Vagina (tissue), 2 donors: ENCODE measurements around the gene ABCG1.

Experiments used
- POLR2AphosphoS5 ChIP-seq, 2 donors: sonication (generic); formaldehyde crosslinking; IDR thresholded peaks; one replicate each; pipeline ENCODE4 v1.9.0; 2017; ENCODE audit warnings: antibody characterized with exemption in 2 of 2, mild to moderate bottlenecking in 2 of 2, low read depth in 1 of 2; ENCODE audit not compliant: insufficient read depth in 1 of 2
- TF ChIP-seq, protein P1 (sequence below), 3 experiments: fragments of 450-650 bp in 2 of 3; fragments of 200-600 bp in 1 of 3; sonication (generic) in 1 of 3; IDR thresholded peaks; one replicate each; pipeline ENCODE4 v1.5.1; 2017 to 2019; ENCODE audit warnings: antibody characterized with exemption in 3 of 3, mild to moderate bottlenecking in 2 of 3, moderate library complexity in 2 of 3

DNA sequence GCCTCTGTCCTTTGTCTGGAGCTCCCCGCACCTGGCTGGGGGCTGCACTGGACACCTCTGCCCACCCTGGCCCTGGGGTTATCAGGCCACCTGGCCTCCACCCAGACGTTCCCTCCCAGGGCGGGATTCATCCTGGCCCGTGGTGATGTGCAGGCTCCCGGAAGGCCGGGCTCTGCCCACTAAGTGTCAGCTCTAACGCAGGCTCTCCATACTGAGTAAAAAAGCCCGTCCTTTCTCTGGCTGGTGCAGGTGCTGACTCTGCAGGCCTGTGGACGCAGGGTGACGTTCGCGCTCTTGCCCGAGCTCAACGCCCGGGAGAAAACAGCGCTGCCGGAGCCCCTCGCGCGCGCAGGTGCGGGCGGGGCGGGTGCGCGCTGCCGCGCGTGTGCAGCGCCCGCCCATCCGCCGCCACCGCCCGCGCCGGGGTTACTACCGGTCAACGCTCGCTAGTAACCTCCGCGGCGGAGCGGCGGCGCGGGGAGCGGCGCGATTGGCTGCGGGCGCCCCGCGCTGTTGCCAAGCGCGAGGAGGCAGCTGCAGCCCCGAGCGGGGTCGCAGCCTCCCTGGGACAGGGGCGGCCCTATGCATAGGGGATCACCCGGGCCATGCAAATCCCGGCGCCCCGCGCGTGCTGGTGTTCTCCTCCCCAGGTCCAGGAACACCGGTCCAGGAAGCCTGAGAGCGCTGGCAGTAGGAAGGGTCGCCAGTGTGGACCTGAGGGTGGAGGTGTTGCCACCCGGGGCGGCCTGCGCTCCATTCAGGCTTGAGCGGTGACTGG lies 15.7 kb downstream of the ABCG1 start:
- TF ChIP-seq POLR2AphosphoS5 (IDR thresholded peaks at IDR 0.05; ENCODE audit: insufficient read depth in 1 of 2, low read depth in 1 of 2), result peak in 1 of 2 donors; percentile 29
- TF ChIP-seq, protein P1, sequence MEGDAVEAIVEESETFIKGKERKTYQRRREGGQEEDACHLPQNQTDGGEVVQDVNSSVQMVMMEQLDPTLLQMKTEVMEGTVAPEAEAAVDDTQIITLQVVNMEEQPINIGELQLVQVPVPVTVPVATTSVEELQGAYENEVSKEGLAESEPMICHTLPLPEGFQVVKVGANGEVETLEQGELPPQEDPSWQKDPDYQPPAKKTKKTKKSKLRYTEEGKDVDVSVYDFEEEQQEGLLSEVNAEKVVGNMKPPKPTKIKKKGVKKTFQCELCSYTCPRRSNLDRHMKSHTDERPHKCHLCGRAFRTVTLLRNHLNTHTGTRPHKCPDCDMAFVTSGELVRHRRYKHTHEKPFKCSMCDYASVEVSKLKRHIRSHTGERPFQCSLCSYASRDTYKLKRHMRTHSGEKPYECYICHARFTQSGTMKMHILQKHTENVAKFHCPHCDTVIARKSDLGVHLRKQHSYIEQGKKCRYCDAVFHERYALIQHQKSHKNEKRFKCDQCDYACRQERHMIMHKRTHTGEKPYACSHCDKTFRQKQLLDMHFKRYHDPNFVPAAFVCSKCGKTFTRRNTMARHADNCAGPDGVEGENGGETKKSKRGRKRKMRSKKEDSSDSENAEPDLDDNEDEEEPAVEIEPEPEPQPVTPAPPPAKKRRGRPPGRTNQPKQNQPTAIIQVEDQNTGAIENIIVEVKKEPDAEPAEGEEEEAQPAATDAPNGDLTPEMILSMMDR (IDR thresholded peaks at IDR 0.05), result no peak
